CD14-positive monocyte (primary cell): ENCODE measurements around the gene CD6. TPM values are rescaled to one million over a fixed set of nuclear protein-coding genes. Genes with fewer than 3 reads are reported as not detected.

Experiments used
- DNase-seq, 3 donors: peaks; one replicate each; pipeline ENCODE4 v3.0.0-alpha.2; 2011 to 2022
- H2AFZ ChIP-seq: 2 replicates; pipeline ENCODE4 v1.6.0; 2012; ENCODE audit warnings: mild to moderate bottlenecking, low read depth, low read length, inconsistent platforms; ENCODE audit not compliant: insufficient read depth, poor library complexity, severe bottlenecking
- H3K27ac ChIP-seq, 2 donors: 1 replicate in 1 of 2; 2 replicates in 1 of 2; pipeline ENCODE4 v1.5.1; 2012 to 2013; ENCODE audit warnings: low read length in 2 of 2, control low read depth in 1 of 2, inconsistent platforms in 1 of 2, low read depth in 1 of 2, mild to moderate bottlenecking in 1 of 2
- H3K27me3 ChIP-seq, 2 donors: one replicate each; pipeline versions ENCODE4 v1.6.0 to v1.6.1; 2011 to 2013; ENCODE audit warnings: low read length in 2 of 2; ENCODE audit not compliant: control insufficient read depth in 2 of 2, insufficient read depth in 2 of 2
- H3K36me3 ChIP-seq, 2 donors: replicated peaks in 1 of 2; 1 replicate in 1 of 2; 2 replicates in 1 of 2; pipeline versions ENCODE4 v1.5.1 to v1.6.1; 2012 to 2013; ENCODE audit warnings: low read length in 2 of 2, control low read depth in 1 of 2, inconsistent platforms in 1 of 2, mild to moderate bottlenecking in 1 of 2; ENCODE audit not compliant: insufficient read depth in 2 of 2, control insufficient read depth in 1 of 2
- H3K4me1 ChIP-seq, 2 donors: 1 replicate in 1 of 2; 2 replicates in 1 of 2; pipeline versions ENCODE4 v1.5.1 to v1.6.1; 2012 to 2013; ENCODE audit warnings: low read length in 2 of 2, control low read depth in 1 of 2, inconsistent platforms in 1 of 2, mild to moderate bottlenecking in 1 of 2, moderate library complexity in 1 of 2; ENCODE audit not compliant: insufficient read depth in 2 of 2, control insufficient read depth in 1 of 2
- H3K4me2 ChIP-seq: replicated peaks from 2 replicates; pipeline ENCODE3; 2012; ENCODE audit warnings: low read length, moderate library complexity, mild to moderate bottlenecking; ENCODE audit not compliant: poor library complexity, severe bottlenecking; ENCODE audit errors: extremely low read depth
- H3K4me3 ChIP-seq, 3 experiments: fragments of 200-600 bp in 1 of 3; sonication (generic) in 1 of 3; replicated peaks in 1 of 3; 1 replicate in 2 of 3; 2 replicates in 1 of 3; pipeline ENCODE4 v1.5.1; 2011 to 2013; ENCODE audit warnings: low read length in 3 of 3, mild to moderate bottlenecking in 3 of 3, control low read depth in 2 of 3, low read depth in 2 of 3, inconsistent platforms in 1 of 3, moderate library complexity in 1 of 3
- H3K79me2 ChIP-seq: 2 replicates; pipeline ENCODE4 v1.6.0; 2012; ENCODE audit warnings: mild to moderate bottlenecking, control low read depth, inconsistent platforms, low read length, moderate library complexity; ENCODE audit not compliant: insufficient read depth
- H3K9ac ChIP-seq: 2 replicates; pipeline ENCODE4 v1.6.0; 2017; ENCODE audit warnings: low read length, mild to moderate bottlenecking; ENCODE audit not compliant: insufficient read depth, poor library complexity, severe bottlenecking
- H3K9me3 ChIP-seq, 2 donors: replicated peaks in 1 of 2; 1 replicate in 1 of 2; 2 replicates in 1 of 2; pipeline versions ENCODE4 v1.5.1 to v1.6.1; 2012 to 2013; ENCODE audit warnings: low read length in 2 of 2, control low read depth in 1 of 2; ENCODE audit not compliant: control insufficient read depth in 1 of 2, insufficient read depth in 1 of 2
- H4K20me1 ChIP-seq: 2 replicates; pipeline ENCODE4 v1.6.0; 2012; ENCODE audit warnings: mild to moderate bottlenecking, low read length, control low read depth, moderate library complexity; ENCODE audit not compliant: insufficient read depth
- H3K27ac Mint-ChIP-seq, 7 donors: one replicate each; pipeline ENCODE4 v1.8.0; 2020; ENCODE audit warnings: mild to moderate bottlenecking in 7 of 7, mixed read lengths in 7 of 7, moderate library complexity in 6 of 7, inconsistent platforms in 2 of 7
- H3K27me3 Mint-ChIP-seq, 3 donors: one replicate each; pipeline ENCODE4 v1.8.0; 2021 to 2022; ENCODE audit warnings: low read depth in 3 of 3, mild to moderate bottlenecking in 3 of 3, mixed read lengths in 3 of 3, moderate library complexity in 3 of 3, inconsistent platforms in 1 of 3
- H3K36me3 Mint-ChIP-seq, 2 donors: one replicate each; pipeline ENCODE4 v1.8.0; 2020; ENCODE audit warnings: mixed read lengths in 2 of 2, inconsistent platforms in 1 of 2, mild to moderate bottlenecking in 1 of 2
- H3K4me1 Mint-ChIP-seq: one replicate; pipeline ENCODE4 v1.8.0; 2020; ENCODE audit warnings: mild to moderate bottlenecking, mixed read lengths
- H3K4me3 Mint-ChIP-seq, 2 donors: one replicate each; pipeline ENCODE4 v1.8.0; 2020; ENCODE audit warnings: mild to moderate bottlenecking in 2 of 2, mixed read lengths in 2 of 2, moderate library complexity in 1 of 2
- H3K9me3 Mint-ChIP-seq, 7 donors: one replicate each; pipeline ENCODE4 v1.8.0; 2020 to 2022; ENCODE audit warnings: mixed read lengths in 7 of 7, mild to moderate bottlenecking in 6 of 7, moderate library complexity in 6 of 7, inconsistent platforms in 2 of 7
- whole genome bisulfite sequencing: methylation state at CpG from one replicate; pipeline ENCODE4 v1.1.5; 2013; ENCODE audit warnings: missing lambda C conversion rate; ENCODE audit not compliant: insufficient coverage; 5-methylcytosine and 5-hydroxymethylcytosine counted together
- intact Hi-C, 2 donors: fragments of 100-400 bp; cut with micrococcal nuclease; formaldehyde crosslinking; loops; one replicate each; pipeline versions ENCODE4 v1.15.0 to v1.15.1; 2023
- polyA plus RNA-seq, 3 donors: library from polyadenylated mRNA; depleted of rRNA in 1 of 3; unstranded in 2 of 3; stranded (reverse) in 1 of 3; fragments of 300-500 nt in 2 of 3; fragments of >200 nt in 1 of 3; fragmentation: Illumina TruSeq in 2 of 3; gene quantifications; 1 replicate in 2 of 3; 2 replicates in 1 of 3; pipeline ENCODE4 v1.2.3, GENCODE V29; 2012 to 2021
- TF ChIP-seq, protein P1 (sequence below): fragments of 200-600 bp; IDR thresholded peaks from one replicate; pipeline ENCODE4 v1.8.0; 2022; ENCODE audit warnings: antibody characterized with exemption, mild to moderate bottlenecking

CD6 gene
- polyA plus RNA-seq, 3 donors: 0.09 to 0.39 (median 0.39) TPM

DNA sequence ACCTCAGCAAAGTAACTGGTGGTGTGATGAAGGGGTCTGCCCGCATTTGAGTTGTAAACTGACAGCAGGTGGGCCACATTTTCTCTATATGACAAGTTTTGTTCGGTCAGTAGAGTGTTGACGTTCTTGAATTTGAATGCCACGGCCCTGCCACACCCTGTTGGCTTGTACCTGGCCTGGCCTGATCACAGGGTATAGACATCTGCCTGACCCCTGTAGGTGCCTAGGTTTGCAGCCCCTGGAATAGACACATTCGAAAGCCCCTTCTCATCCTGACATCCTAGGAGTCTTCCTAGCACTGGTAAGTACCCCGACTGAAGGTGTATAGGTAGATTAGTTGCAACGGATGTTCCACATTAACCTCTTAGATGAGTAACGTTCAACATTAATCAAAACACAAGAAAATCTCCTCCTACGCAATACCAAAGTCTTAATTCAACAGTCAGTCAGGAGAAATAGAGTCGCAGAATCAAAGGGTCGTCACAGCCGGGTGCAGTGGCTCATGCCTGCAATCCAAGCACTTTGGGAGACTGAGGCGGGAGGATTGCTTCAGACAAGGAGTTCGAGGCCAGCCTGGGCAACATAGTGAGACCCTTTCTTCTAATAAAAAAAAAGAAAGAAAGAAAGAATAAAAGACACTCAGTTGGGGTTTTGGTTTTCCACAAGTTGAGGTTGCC is 87.2 kb downstream of the CD6 start:
- TF ChIP-seq, protein P1, sequence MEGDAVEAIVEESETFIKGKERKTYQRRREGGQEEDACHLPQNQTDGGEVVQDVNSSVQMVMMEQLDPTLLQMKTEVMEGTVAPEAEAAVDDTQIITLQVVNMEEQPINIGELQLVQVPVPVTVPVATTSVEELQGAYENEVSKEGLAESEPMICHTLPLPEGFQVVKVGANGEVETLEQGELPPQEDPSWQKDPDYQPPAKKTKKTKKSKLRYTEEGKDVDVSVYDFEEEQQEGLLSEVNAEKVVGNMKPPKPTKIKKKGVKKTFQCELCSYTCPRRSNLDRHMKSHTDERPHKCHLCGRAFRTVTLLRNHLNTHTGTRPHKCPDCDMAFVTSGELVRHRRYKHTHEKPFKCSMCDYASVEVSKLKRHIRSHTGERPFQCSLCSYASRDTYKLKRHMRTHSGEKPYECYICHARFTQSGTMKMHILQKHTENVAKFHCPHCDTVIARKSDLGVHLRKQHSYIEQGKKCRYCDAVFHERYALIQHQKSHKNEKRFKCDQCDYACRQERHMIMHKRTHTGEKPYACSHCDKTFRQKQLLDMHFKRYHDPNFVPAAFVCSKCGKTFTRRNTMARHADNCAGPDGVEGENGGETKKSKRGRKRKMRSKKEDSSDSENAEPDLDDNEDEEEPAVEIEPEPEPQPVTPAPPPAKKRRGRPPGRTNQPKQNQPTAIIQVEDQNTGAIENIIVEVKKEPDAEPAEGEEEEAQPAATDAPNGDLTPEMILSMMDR: no peak
- no peak overlapping the region for H3K27ac Mint-ChIP-seq
- H3K4me1 ChIP-seq: peaks cover 26 to 28% of the 10 kb centered on the region in 2 donors
- H3K4me2 ChIP-seq: no peak overlapping the region
- no peaks in the 10 kb centered on the region for H4K20me1 ChIP-seq
- no peaks in the 10 kb centered on the region for H3K9me3 ChIP-seq
- 95% methylated on average over 8 of the region's 14 CpGs for WGBS
- peaks cover 0 to 2% of the 10 kb centered on the region in 2 donors for H3K36me3 Mint-ChIP-seq
- DNase-seq: no peak
- H3K4me1 Mint-ChIP-seq: peaks cover 39% of the 10 kb centered on the region
- no peaks in the 10 kb centered on the region for H3K79me2 ChIP-seq
- no peak overlapping the region for H3K4me3 ChIP-seq
- no peak overlapping the region for H3K9ac ChIP-seq
- peaks cover 4 to 13% (median 7%) of the 10 kb centered on the region in 3 donors for H3K27me3 Mint-ChIP-seq
- H3K4me3 Mint-ChIP-seq: no peak overlapping the region
- intact Hi-C loops: no loop called here
- H3K27me3 ChIP-seq: no peaks in the 10 kb centered on the region
- H2AFZ ChIP-seq: no peak overlapping the region
- peaks cover 0 to 3% (median 0%) of the 10 kb centered on the region in 7 donors for H3K9me3 Mint-ChIP-seq
- no peak overlapping the region for H3K27ac ChIP-seq
- H3K36me3 ChIP-seq: no peaks in the 10 kb centered on the region

DNA sequence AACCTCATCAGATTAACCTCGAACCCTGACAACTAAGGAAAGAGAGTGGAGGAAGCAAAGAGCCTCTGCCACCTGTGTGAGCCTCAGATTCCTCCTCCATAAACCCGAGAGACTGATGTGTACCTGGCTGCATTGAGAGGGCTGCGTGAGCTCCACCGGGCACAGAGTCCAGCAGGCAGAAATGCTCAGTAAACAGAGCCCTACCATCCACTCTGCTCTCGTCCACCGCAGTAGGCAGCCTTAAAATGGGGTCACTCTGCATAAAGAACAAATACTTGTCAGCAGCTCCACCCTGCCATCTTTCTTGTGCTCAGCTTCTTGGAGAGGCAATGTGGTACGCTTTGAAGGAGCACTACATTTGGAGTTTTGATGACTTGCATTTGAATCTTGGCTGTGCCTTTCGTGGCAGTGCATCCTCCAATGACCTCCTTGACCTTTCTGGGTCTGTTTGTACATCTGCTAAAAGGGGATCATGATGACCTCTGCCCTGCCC is 87.8 kb downstream of the CD6 start:
- no peak for DNase-seq
- H3K27ac ChIP-seq: no peak overlapping the region
- WGBS: 98% methylated on average over 8 of the region's 8 CpGs
- no peak overlapping the region for H2AFZ ChIP-seq
- no peak overlapping the region for H3K9ac ChIP-seq
- no peaks in the 10 kb centered on the region for H3K79me2 ChIP-seq
- Mint-ChIP-seq H3K4me1 (peaks cover 39% of the 10 kb centered on the region), H3K27ac (peak overlapping the region in 1 of 7 donors; percentile 89), H3K36me3 (peaks cover 0 to 2% of the 10 kb centered on the region in 2 donors), H3K9me3 (peaks cover 0 to 3% (median 0%) of the 10 kb centered on the region in 7 donors), H3K27me3 (peaks cover 4 to 10% (median 6%) of the 10 kb centered on the region in 3 donors), H3K4me3 (no peak overlapping the region)
- no peaks in the 10 kb centered on the region for H3K9me3 ChIP-seq
- no peaks in the 10 kb centered on the region for H4K20me1 ChIP-seq
- intact Hi-C loops: no loop called here
- H3K36me3 ChIP-seq: no peaks in the 10 kb centered on the region
- no peaks in the 10 kb centered on the region for H3K27me3 ChIP-seq
- TF ChIP-seq, protein P1: no peak
- H3K4me1 ChIP-seq: peaks cover 26 to 28% of the 10 kb centered on the region in 2 donors
- H3K4me3 ChIP-seq: no peak overlapping the region
- no peak overlapping the region for H3K4me2 ChIP-seq
